Astrocyte of the spinal cord (primary cell): ENCODE results near the gene ANKH.

Experiments
- DNase-seq: peaks from one replicate; pipeline ENCODE4 v3.0.0; 2011; ENCODE audit warnings: low read depth, low spot score
- H3K4me3 ChIP-seq: 2 replicates; pipeline ENCODE4 v1.5.1; 2011; ENCODE audit warnings: low read depth, mild to moderate bottlenecking, low read length, moderate library complexity
- in situ Hi-C: cut with HindIII; loops from 2 replicates; pipeline ENCODE4 v1.10.0; 2017; ENCODE audit warnings: low sequenced_read_pairs
- TF ChIP-seq, protein P1 (sequence below): IDR thresholded peaks from 2 replicates; pipeline ENCODE4 v1.5.1; 2012; ENCODE audit warnings: low read depth, mild to moderate bottlenecking, low read length, inconsistent platforms

The ANKH gene

DNA sequence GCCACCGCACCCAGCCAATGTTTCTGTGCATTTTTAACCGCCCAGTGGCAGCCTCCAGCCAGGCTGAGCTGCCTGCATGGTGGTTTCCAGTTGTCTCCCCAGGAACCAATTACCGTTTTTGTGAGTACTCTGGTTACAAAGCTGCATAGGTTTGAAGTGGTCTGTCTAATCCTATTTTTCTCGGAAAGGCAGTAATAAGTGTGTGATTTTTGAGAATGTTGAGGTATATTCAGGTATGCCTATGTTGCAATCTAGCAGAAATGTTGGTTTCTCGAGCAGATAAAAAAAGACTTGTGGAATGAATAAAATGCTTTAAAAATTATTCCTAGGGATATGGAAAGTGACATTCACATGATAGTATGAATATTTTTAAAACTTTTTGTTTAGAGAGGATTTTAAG lies 41.5 kb upstream of the ANKH start:
- DNase-seq = peak; percentile 39
- TF ChIP-seq, protein P1, sequence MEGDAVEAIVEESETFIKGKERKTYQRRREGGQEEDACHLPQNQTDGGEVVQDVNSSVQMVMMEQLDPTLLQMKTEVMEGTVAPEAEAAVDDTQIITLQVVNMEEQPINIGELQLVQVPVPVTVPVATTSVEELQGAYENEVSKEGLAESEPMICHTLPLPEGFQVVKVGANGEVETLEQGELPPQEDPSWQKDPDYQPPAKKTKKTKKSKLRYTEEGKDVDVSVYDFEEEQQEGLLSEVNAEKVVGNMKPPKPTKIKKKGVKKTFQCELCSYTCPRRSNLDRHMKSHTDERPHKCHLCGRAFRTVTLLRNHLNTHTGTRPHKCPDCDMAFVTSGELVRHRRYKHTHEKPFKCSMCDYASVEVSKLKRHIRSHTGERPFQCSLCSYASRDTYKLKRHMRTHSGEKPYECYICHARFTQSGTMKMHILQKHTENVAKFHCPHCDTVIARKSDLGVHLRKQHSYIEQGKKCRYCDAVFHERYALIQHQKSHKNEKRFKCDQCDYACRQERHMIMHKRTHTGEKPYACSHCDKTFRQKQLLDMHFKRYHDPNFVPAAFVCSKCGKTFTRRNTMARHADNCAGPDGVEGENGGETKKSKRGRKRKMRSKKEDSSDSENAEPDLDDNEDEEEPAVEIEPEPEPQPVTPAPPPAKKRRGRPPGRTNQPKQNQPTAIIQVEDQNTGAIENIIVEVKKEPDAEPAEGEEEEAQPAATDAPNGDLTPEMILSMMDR = no peak
- in situ Hi-C loops = no loop called here
- no peak overlapping the region for H3K4me3 ChIP-seq

DNA sequence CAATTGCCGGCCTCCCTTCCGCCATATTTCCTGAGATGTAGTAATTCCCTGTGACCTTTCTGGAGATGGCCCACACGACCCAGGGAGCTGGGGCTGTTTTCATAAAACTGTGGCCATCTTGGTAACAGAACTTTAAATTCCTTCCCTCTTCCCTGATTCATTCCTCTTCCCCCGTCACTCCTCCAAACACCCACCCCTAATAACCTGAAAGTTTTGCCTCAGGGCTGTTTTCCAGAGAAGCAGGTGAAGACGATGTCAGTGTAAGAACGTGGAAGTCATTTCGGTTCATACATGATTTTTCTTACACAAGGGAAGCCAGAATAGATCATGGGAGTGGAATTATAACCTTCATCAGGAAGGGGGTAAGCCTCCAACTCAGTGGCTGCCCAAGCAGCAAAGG lies 40.6 kb upstream of the ANKH start:
- no peak for DNase-seq
- H3K4me3 ChIP-seq = no peak overlapping the region
- TF ChIP-seq, protein P1 = no peak
- in situ Hi-C loops = no loop called here

DNA sequence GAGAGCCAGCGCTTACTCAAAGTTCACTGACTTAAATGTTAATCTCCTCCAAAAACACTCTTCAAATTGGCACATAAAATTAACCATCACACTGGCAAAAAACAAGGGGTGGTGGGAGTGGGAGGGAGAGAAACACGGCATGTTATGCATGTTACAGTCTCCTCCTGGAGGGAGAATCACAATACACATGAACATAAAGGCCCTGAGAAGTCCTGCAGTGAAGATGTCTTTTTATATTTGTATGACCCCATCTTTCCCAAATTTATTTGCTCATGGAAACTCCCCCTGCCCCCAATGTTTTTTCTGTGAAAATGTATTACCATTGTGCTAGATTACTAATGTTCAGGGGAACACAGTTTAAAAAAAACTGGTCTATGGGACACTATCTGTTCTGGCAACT lies 37.8 kb upstream of the ANKH start:
- no peak overlapping the region for H3K4me3 ChIP-seq
- DNase-seq = no peak
- in situ Hi-C loops = no loop called here
- TF ChIP-seq, protein P1 = no peak

DNA sequence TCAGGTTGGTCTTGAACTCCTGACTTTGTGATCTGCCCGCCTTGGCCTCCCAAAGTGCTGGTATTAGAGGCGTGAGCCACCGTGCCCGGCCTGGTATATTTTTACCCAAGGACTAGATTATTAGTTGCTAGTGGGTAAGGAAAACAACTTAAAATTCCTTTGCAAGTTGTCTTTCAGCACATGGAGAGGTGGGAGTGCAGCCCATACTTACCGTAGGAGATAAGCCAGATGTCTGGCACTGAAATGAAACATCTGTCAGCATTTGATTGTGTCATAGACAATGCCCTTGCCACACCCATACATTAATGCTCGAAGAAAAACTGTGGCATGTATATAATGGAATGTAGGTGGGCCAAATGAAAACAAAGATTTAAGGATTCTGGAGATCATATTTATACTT lies 36.6 kb upstream of the ANKH start:
- no peak overlapping the region for H3K4me3 ChIP-seq
- in situ Hi-C loops = no loop called here
- no peak for DNase-seq
- TF ChIP-seq, protein P1 = no peak

DNA sequence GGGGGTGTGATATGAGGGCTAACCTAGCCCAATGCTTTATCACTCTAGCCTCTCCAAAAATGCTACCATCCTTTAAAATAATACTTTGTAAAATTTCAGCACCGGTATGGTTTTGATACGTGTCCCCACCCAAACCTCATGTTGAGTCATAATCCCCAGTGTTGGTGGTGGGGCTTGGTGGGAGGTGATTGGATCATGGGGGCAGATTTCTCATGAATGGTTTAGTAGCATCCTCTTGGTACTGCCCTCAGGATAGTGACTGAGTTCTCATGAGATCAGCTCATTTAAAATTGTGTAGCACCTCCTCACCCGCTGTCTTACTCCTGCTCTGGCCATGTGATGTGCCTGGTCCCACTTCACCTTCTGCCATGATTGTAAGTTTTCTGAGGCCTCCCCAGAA lies 35.0 kb upstream of the ANKH start:
- in situ Hi-C loops = no loop called here
- H3K4me3 ChIP-seq = no peak overlapping the region

GRCh38 chr5:14902826-14903560 lies 31.4 kb upstream of the ANKH start:
- in situ Hi-C loops = no loop called here

More for the DNA sequence above, 35.0 kb upstream of the ANKH start:
- TF ChIP-seq, protein P1 = no peak
- DNase-seq = no peak

More at GRCh38 chr5:14902826-14903560, 31.4 kb upstream of the ANKH start:
- H3K4me3 ChIP-seq = no peak overlapping the region
- TF ChIP-seq, protein P1 = no peak
- no peak for DNase-seq
